Lung (tissue), 12 donors: Measurements from ENCODE around the gene THSD7B. TPM values are rescaled to one million over a fixed set of nuclear protein-coding genes. Genes with fewer than 3 reads are reported as not detected.

Experiments used
- ATAC-seq: fragments of 200-7000 bp; cut with Tn5 transposase; one replicate; pipeline ENCODE4 v1.9.1; 2020; ENCODE audit warnings: moderate number of reproducible peaks; ENCODE audit not compliant: insufficient read depth, low FRiP score
- DNase-seq, 3 donors: peaks; one replicate each; pipeline ENCODE4 v3.0.0-alpha.2; 2013 to 2017
- H3K27ac ChIP-seq, 2 donors: one replicate each; pipeline ENCODE4 v1.5.1; 2013; ENCODE audit warnings: mild to moderate bottlenecking in 2 of 2, moderate library complexity in 2 of 2, control low read depth in 1 of 2, inconsistent platforms in 1 of 2, low read depth in 1 of 2, low read length in 1 of 2
- H3K27me3 ChIP-seq, 3 donors: one replicate each; pipeline ENCODE4 v1.5.1; 2013; ENCODE audit warnings: low read length in 2 of 3; ENCODE audit not compliant: control insufficient read depth in 3 of 3, insufficient read depth in 3 of 3
- H3K36me3 ChIP-seq, 4 donors: one replicate each; pipeline ENCODE4 v1.5.1; 2013; ENCODE audit warnings: low read length in 4 of 4, mild to moderate bottlenecking in 1 of 4, moderate library complexity in 1 of 4; ENCODE audit not compliant: control insufficient read depth in 4 of 4, insufficient read depth in 4 of 4
- H3K4me1 ChIP-seq, 5 donors: one replicate each; pipeline ENCODE4 v1.5.1; 2013; ENCODE audit warnings: low read length in 5 of 5, mild to moderate bottlenecking in 2 of 5, moderate library complexity in 1 of 5; ENCODE audit not compliant: control insufficient read depth in 5 of 5, insufficient read depth in 5 of 5
- H3K4me3 ChIP-seq: one replicate; pipeline ENCODE4 v1.5.1; 2013; ENCODE audit warnings: mild to moderate bottlenecking, control low read depth, moderate library complexity
- H3K9ac ChIP-seq, 2 donors: one replicate each; pipeline ENCODE4 v1.5.1; 2013; ENCODE audit warnings: low read length in 2 of 2, control low read depth in 1 of 2; ENCODE audit not compliant: insufficient read depth in 1 of 2
- H3K9me3 ChIP-seq, 4 donors: one replicate each; pipeline ENCODE4 v1.5.1; 2013; ENCODE audit warnings: low read length in 3 of 4, mild to moderate bottlenecking in 1 of 4, moderate library complexity in 1 of 4; ENCODE audit not compliant: control insufficient read depth in 4 of 4, insufficient read depth in 3 of 4
- CTCF ChIP-seq: IDR thresholded peaks from 2 replicates; pipeline ENCODE4 v1.5.1; 2012; ENCODE audit warnings: mild to moderate bottlenecking; ENCODE audit errors: control extremely low read depth, extremely low read depth
- WGBS, 2 donors: extraction: QIAGEN DNeasy Blood & Tissue Kit; methylation state at CpG; one replicate each; pipeline ENCODE4 v1.1.7; 2013; 5-methylcytosine and 5-hydroxymethylcytosine counted together
- polyA plus RNA-seq, 2 donors: library from polyadenylated mRNA; stranded (reverse); fragments of 200-250 nt; gene quantifications; one replicate each; pipeline ENCODE4 v1.2.1, GENCODE V29; 2013
- total RNA-seq, 2 donors: library from RNA; depleted of rRNA in 1 of 2; stranded (reverse); fragments of >200 nt in 1 of 2; gene quantifications; one replicate each; pipeline ENCODE4 v1.2.1, GENCODE V29; 2014 to 2021
- donor health status: control.
- donor health status: control.
- donor health status: Bipolar disorder and iron deficiency.
- donor health status: healthy.
- donor health status: DM: yes; HTN: yes; CAD: no.

THSD7B gene
- total and polyA plus RNA-seq, 4 donors, result 0.03 to 8.2 (median 0.14) TPM

GRCh38 chr2:137411585-137411984 lies 646.2 kb downstream of the THSD7B start:
- H3K27me3 ChIP-seq, result no peaks in the 10 kb centered on the region

GRCh38 chr2:137420744-137421143 lies 655.4 kb downstream of the THSD7B start:
- H3K27me3 ChIP-seq, result no peaks in the 10 kb centered on the region
- no peak overlapping the region for H3K27ac ChIP-seq
- H3K4me3 ChIP-seq, result no peak overlapping the region
- no peak overlapping the region for H3K9ac ChIP-seq
- ATAC-seq (no peak), DNase-seq (no peak)
- no peaks in the 10 kb centered on the region for H3K36me3 ChIP-seq
- no peaks in the 10 kb centered on the region for H3K4me1 ChIP-seq
- no peak for TF ChIP-seq CTCF
- WGBS, 2 donors, result 43 to 51% methylated on average over 3 of the region's 3 CpGs
- peaks cover 0 to 8% (median 0%) of the 10 kb centered on the region in 4 donors for H3K9me3 ChIP-seq

More at GRCh38 chr2:137411585-137411984, 646.2 kb downstream of the THSD7B start:
- TF ChIP-seq CTCF, result no peak
- H3K27ac ChIP-seq, result no peak overlapping the region
- H3K4me1 ChIP-seq, result no peaks in the 10 kb centered on the region
- no peak overlapping the region for H3K4me3 ChIP-seq
- ATAC-seq (no peak), DNase-seq (no peak)
- 52 to 66% methylated on average over 5 of the region's 5 CpGs for WGBS, 2 donors
- H3K9me3 ChIP-seq, result no peaks in the 10 kb centered on the region
- H3K36me3 ChIP-seq, result no peaks in the 10 kb centered on the region
- H3K9ac ChIP-seq, result no peak overlapping the region

- H3K27ac ChIP-seq, result no peak overlapping the region
- no peak overlapping the region for H3K4me3 ChIP-seq
- ATAC-seq (no peak), DNase-seq (peak in 2 of 3 donors; percentile 38 to 56)
- H3K9ac ChIP-seq, result no peak overlapping the region
- no peaks in the 10 kb centered on the region for H3K36me3 ChIP-seq
- no peak for TF ChIP-seq CTCF
- H3K9me3 ChIP-seq, result no peaks in the 10 kb centered on the region
- peaks cover 0 to 5% (median 0%) of the 10 kb centered on the region in 5 donors for H3K4me1 ChIP-seq
- WGBS, 2 donors, result 47 to 67% methylated on average over 1 of the region's 1 CpG
- H3K27me3 ChIP-seq, result no peaks in the 10 kb centered on the region
Measured at GRCh38 chr2:137435162-137435561, 669.8 kb downstream of the THSD7B start.

- WGBS, 2 donors, result 88 to 91% methylated on average over 2 of the region's 2 CpGs
- no peak overlapping the region for H3K4me3 ChIP-seq
- ATAC-seq, result no peak
- no peaks in the 10 kb centered on the region for H3K36me3 ChIP-seq
- TF ChIP-seq CTCF, result no peak
- DNase-seq, result no peak
- H3K9me3 ChIP-seq, result no peaks in the 10 kb centered on the region
- no peaks in the 10 kb centered on the region for H3K27me3 ChIP-seq
- peaks cover 0 to 5% (median 0%) of the 10 kb centered on the region in 5 donors for H3K4me1 ChIP-seq
- no peak overlapping the region for H3K27ac ChIP-seq
- no peak overlapping the region for H3K9ac ChIP-seq
Measured at GRCh38 chr2:137437386-137437785, 672.0 kb downstream of the THSD7B start.
